Stimulated activated CD4-positive, alpha-beta T cell treated with anti-CD3 and anti-CD28 coated beads, Interleukin-12 subunit alpha, Interleukin-12 subunit beta, amount 100 ng/mL, for 48 hours (primary cell): Measurements from ENCODE around the gene OCEL1.

Experiments used
- DNase-seq, 3 donors: peaks; one replicate each; pipeline ENCODE4 v3.0.0-alpha.2; 2020; ENCODE audit warnings: low read depth in 2 of 3, low spot score in 1 of 3

The OCEL1 gene

DNA sequence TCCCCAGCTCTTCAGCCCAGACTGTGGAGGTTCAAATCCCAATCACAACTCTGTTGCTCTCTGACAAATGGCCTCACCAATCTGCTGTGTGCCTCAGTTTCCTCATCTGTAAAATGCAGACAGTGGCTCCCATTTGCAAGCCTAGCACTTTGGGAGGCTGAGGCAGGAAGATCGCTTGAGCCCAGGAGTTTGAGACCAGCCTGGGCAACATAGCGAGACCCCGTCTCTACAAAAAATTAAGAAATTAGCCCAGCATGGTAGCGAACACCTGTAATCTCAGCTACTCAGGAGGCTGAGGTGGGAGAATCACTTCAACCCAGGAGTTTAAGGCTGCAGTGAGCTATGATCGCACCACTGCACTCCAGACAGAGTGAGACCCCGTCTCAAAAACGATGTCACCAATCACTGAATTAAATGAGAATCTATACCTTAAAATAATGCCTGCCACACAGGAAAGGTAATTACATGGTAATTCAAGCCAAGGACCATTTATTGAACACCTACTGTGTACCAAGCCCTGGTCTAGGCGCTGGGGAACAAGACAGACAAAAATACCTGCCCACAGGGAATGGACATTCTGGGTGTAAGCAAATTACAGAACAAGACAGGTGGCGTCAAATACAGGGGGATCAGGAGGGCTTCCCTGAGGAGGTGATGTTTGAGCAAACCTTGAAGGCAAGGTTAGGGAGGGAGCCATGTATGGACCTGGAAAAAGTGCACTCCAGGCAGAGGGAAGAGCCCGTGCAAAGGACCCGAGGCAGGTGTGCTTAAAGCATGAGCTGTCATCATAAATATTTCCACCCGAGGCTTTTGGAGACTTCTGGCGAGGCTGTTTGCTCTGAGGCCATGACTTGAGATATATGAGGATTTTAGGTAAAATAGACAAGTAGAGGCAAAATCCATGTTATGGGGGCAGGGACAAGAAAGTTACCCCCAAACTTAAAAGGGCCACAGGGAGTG, 12.0 kb downstream of the OCEL1 start:
- DNase-seq, result no peak

DNA sequence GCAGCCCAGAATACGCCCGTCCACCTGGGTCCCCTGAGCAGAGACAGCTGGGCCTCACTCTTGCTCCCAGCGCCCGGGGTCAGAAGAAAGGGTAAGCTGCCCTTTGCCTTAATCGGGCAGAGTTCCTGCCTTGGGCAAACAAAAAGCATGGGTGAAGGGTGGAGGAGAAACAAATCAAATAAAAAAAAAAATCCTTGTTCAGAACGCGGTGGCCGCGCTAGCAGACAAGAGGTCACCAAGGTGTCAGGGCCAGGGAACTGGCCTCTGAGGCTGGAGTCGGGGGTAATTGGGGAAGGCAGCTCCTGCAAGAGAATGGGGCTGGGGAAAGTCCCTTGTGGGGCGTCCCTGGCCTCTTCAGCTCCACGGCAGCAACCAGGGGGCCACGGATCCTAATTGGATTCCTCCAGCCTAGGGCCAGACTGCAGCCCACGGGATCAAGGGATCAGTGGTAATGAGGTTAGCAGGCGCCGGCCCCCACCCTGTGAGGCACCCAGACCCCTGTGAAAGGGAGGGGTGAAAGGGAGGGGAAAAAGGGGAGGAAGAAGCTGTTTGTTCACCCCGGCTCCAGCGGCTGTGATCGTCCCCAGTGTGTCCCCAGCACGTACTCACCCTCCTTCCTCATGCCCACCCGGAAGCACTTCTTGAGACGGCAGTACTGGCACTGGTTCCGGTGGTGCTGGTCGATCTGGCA, 14.2 kb downstream of the OCEL1 start:
- no peak for DNase-seq

DNA sequence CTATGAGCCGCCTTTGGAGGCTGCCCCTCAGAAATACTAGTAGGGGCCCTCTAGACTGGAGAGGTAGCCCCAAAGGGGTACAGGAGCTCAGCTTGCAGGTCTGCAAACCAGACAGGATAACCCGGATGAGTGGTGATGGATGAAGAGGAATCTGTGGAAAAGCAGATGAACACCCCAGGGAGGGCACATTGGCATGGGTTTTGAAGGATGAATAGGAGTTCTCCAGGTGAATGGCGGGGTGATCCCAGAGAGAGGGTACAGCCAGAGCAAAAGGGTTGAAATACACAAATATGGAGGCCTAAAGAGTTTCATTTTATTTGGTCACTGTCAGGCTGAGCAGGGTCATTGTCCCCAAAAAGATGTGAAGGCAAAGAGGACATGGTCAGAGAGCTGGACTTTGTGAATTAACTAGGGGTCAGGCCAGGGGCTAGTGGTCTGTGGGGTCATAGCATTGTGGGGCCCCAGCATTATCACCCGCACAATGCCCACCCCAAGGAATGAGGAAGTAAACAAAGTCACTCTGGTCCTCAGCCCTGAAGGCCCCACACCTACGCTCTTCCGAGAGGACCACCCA, 14.9 kb downstream of the OCEL1 start:
- no peak for DNase-seq

DNA sequence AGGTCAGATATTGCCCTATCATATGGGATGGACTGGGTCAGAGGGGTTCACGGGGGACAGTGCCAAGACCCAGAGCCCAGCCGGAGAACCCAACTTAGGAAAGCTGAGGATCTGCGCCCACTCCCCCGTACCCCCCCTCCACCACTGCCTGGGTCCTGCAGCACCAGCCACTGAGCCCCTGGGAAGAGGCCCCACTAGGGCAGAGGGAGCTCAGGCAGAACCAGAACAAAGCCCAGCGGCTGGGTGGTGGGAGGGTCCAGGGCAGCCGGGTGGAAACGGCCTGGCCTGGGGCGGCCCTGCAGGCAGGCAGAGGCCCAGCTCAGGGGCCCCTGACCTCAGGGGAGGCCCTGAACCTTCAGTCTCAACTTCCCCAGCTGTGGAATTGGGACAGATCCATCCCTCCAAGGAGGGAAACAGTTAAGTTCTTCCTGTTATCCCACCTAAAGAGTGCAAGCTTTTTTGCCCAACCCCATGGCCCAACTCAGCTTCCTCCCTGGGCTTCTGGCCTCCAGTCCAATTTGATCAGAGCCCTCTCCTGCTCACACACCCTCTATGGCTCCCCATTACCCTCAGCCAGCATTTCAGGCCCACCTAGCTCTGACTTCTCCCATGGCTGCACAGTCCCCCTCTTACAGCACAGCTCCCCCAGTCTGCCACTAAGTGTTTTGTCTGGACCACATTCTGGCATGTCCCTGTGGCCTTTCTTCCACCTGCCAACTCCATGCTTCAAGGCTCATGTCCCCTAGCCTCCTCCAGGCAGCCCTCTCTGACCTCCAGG, 16.6 kb downstream of the OCEL1 start:
- no peak for DNase-seq

DNA sequence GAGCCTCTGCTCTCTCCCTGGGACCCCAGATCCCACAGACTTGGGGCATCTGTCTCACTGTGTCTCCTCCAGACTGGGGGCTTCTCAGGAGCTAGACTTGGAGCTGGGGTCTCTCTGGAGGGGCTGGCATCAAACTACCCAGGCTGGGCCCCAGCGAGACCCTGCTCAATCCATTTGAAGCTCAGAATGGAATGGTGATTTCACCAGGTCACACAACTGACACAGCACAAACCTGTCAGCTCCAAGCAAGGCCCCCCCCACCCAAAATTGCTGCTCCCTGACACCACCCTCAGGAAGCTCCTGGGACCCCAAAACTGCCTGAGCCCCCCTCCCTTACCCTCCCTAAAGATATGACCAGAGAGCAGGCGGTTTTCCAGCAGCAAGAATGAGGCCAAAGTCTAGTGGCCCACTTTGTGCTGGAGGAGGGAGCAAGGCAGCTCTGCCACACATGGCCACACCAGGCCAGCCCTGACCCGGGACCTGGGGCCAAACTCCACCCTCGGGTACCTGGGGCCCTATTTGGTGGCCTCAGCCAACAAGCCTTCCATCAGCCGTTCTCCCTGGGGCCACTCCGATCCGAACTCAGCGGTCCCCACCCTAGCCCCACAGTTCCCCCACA, 17.3 kb downstream of the OCEL1 start:
- DNase-seq, result no peak

DNA sequence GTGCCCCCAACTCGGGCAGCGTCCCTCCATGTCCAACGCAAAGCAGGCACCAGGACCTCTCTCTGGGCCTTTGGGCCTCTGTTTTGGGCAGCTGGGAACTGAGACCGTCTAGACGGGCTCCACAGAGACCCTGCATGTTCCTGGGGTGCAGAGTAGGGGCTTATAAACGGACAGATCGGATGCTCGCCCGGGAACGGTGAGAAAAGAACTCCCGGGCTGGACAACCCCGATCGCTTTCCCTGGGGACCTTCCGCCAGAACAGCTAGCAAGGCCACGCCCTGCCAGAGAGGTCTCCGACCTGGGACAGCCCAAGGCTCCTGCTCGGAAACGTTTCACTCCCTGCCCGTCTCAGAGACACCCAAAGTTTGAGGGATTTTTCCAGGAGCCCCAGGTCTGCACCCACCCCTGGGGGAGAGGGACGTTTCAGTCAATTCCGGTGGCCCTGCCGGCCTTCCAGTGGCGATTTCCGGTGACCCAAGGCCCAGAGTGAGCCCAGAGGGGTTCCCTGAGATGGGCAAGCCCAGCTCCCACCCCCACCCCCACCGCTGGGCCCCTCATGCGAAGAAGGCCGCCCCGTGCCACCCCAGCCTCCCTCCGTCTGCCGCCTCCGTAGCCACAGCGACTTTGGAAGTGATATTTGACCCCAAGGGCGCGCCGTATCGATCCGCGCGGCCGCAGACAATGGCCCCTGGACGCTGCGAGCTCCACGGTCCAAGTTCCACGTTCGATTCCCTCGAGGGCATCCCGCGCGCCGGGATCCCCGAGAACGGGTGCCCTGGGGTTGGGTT, 18.0 kb downstream of the OCEL1 start:
- no peak for DNase-seq

DNA sequence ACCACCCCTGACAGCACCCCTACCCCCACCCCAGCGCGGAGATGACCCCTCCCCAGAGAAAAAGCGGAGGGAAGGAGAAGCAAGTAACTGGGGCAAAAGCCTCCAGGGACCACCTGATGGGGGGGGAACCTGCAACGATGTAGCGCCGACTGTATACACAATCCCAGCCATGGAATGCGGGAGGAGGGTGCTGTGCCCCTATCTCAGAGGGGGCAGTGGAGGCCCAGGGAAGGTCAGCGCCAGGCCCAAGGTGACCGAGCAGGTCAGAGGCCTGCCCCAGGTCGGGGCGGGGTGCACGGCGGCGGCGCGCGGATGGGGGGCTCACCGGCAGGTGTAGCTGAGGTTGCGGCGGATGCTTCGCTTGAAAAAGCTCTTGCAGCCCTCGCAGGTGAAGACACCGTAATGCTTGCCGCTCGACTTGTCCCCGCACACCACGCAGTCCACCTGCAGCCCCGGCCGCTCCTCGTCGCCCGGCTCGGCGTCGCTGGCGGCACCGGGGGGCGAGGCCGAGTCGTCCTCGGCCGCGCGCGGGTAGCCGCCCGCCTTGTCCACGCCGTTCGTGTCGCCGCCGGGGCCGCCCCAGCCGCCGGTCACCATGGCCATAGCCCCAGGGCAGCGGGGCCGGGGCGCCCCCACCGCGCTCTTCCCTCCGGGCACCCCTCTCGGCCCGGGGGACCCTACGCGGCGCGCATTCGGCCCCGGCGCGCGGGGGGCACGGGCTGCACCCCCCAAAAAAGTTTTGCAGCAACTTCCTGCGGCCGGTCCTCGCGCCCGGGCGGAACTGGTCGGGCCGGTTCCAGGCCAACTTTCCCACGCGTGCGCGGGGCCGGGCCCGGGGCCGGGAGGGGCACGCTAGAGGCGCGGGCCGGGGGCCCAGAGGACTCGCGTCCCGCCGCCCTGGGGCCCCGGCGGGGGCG, 18.9 kb downstream of the OCEL1 start:
- no peak for DNase-seq

DNA sequence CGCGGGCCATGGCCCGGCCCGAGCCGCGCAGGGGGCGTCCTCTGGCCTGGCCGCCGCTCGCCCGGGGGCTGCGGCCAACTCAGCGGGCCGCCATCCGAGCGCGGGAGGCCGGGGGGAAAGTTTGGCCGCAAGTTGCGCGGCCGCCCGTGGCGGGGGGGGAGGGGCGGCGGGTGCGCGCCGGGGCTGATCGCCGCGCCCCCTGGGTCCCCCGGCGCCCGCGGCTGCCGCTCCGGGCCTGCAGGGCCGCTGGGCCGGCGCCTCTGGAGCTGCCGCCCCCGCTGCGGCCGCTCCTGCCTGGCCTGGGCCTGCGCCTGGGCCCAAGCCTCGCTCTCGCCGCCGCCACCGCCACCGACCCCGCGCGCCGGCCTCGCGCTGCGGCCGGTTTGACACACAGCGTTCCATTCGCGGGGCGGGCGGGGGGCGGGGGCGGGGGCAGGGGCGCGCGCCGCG, 19.5 kb downstream of the OCEL1 start, which contains the start of gene NR2F6:
TSS of gene NR2F6 (minus strand) at position 385 of the 450 bp plus-strand sequence. CDS start 699 bp downstream, outside the sequence.
- DNase-seq, result no peak

DNA sequence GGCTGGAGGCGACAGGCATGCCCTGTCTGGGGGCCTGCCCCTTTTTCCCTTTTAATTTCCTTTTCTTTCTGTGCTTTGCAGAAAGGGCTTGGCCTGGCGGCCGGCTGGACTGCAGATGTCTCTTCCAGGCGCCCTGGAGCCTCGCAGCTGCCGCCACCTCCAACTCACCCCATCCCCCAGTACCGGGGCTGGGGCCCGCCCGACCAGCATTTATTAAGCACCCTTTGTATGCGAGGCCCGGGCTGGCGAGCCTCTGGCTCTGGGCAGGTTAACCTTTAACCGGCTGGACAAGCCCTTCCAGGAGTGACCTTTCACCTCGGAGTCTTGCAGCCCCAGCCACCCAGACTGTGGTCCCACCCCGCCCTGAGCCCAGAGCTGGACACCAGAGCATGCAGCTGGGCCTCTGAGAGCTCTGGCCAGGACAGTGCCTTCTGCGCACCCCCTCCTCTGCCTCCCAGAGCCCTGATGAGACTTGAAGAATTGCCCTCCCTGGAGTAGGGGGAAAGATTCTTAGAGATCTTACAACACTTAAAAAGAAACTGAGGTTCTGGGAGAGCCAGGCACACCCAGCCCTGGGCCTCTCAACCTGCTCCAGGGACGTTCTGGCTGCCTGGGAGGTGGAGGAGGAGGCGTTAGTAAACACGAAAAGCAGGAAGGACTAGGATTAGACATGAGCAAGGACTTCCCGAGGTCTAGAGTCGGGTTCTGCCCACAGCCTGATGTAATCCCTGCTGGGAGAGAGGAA, 20.8 kb downstream of the OCEL1 start:
- no peak for DNase-seq

DNA sequence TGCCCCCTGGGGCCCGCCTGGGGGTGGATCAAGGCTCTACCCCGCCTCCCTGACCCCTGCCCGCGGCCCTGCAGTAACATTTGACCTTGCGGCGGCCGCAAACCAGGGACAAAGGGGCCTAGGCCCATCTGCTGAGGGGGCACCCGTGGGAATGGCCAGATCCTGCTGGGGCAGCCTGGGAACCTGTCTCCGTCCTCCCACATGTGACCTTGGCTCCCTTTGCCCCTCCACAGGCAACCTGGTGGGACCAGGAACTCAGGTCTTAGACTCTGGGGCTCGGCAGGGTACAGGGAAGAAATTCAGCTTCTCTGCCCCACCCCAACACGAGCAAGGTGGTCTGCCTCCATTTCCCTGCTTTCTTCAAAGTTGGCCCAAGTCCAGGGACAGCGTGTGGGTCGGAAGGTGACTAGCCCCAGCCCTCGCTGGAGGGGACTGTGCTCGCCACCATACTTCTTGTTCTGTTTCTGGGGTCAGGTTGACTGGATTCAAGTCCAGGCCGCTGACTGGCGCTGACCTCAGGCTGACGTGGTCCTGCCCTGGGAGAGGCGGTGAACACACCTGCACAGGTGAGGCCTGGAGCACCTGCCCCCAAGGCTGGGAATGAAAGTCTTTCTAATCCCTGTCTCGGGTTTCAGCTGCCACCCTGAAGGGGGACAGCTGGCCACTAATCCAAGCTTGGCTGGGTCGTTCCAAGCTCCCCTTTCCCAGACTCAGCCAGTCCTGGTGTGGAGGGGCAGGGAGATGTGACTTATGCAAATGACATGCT, 22.2 kb downstream of the OCEL1 start:
- DNase-seq, result no peak

DNA sequence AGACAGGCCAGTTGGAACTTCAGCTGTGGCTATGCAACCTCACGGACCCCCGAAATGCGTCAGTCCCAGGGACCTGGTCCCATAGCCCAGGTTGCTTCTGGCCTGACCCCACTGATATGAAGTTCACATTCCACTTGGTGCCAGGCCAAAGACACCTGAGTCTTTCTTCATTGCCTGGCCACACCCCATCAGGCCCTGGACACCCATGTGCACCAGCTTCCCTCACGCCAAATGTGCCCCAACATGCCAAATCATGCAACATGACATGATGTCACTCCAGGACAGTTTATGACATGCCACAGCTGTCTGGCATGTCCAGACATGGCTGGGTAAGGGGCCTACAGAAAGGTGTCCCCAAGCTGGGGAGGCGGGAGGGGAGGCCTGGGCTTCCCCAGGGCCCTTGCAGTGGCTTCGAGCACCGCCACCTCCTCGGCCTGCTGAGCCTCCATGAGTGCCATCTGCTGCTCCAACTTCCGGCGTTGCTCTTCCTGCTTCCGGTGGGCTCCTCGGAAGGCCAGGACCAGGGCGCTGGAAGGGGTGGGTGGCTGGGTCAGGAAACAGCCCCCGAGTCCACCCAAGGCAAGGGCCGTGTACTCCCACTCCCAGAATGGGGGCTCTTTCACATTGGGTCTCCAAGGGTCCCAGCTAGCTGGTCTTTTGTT, 24.0 kb downstream of the OCEL1 start:
- no peak for DNase-seq

DNA sequence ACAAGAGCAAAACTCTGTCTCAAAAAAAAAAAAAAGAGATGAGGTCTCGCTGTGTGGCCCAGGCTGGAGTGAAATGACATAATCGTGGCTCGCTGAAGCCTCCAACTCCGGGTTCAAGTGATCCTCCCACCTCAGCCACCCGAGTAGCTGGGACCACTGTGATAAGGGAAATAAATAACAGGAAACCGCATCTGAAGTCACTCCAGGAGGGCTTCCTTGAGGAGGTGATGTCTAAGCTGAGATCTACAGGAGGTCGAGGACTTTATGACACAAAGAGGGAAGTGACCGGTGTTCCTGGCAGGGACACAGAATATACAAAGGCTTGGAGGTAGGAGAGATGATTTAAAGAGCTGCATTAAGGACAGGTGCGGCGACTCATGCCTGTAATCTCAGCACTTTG, 28.6 kb downstream of the OCEL1 start:
- DNase-seq, result no peak

DNA sequence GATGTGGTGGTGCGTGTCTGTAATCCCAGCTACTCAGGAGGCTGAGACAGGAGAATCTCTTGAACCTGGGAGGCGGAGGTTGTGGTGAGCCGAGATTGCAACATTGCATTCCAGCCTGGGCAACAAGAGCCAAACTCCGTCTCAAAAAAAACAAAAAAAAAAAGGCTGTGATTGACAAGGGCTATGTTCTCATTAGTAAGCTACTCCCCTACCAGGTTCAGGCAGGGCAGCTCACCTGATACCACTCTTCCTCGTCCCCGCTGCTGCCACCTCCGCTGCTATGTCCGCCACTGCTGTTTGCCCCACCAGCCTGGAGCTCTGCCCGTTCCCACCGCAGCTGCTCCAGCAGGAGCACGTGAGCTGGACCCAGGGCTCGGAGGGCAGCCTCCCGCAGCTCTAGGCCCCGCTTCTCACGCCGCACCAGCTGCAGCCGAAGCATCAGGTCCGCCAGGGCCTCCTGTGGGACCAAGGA, 29.2 kb downstream of the OCEL1 start:
- DNase-seq, result no peak

DNA sequence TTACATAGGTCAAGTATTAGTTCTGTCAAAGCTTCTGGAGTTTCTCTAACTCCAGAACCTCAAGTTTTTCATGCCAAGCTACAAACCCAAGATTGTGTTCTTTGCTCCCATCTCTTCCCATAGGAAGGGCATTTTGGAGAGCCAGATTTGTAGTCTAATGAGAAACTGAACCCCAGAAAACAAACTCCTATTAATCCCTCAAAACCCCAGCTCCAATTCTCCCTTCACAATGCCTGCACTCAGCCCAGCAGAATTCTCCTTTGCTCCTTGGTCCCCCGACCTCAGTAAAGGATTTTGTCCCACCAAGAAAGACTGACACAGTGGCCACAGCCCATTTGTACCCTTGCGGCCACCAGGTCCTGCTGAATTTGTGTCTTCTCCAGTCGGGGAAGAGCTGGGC, 30.1 kb downstream of the OCEL1 start:
- no peak for DNase-seq

DNA sequence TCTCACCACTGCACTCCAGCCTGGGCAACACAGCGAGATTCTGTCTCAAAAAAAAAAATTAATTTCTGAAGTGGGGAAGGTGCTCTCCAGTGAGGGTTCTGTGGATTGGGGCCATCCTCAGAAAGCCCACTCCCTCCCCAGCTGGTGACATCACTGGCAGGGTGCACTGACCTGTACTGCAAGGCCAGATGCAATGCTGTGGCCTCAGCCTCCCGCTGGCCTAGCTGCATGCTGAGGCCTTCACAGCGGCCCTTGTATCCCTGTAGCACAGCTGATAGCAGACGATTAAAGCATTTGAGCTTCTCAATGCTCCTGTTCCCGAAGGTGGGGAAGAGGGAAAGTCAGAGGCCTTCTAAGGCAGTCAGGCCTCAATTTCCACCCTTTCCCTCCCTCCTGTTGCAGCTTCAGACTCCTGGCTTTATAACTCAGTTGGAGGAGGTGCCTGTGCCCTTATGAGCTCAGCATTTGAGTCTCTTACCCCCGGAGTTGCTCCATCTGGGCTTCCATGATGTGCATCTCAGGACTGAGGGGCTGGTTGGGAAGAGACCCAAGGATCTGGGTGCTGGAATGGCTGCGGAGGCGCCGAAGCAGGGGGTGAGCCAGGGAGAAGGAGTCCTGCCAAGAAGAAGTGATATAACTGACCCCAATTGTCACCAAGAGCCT, 33.2 kb downstream of the OCEL1 start:
- DNase-seq, result no peak

DNA sequence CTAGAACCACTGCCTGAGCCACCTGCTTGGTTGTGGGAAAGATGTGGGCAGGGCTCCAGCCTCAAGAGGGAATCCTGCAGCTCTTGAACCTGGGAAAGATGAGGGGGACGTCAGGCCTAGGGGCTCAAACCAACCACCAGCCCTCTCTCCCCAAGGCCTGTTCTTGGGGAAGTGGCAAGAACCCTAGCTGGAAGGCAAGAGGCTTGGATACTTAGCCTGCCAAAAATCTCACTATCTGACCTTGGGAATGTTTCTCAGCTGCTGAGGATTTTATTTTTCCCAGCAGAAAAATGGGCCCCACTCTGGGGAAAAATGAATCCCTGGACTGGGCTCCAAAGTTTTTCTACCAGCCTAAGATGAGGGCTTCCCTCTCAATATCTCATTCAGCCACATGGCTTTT, 33.9 kb downstream of the OCEL1 start:
- no peak for DNase-seq
